Activated CD4-positive, alpha-beta T cell treated with anti-CD3 and anti-CD28 coated beads for 36 hours (primary cell): ENCODE data around the gene CACNA1C. TPM values are rescaled to one million over a fixed set of nuclear protein-coding genes. Genes with fewer than 3 reads are reported as not detected.

Experiments
- ATAC-seq: fragments of 200-7000 bp; cut with Tn5 transposase; one replicate; pipeline ENCODE4 v1.10.0; 2021; ENCODE audit warnings: mild to moderate bottlenecking, moderate library complexity
- CTCF ChIA-PET: fragments of 350-600 bp; sonication (Branson Sonifier 250); formaldehyde crosslinking; loops from one replicate; lab custom pipeline; 2021; ENCODE audit warnings: antibody characterized with exemption; lab: Charles Lee
- POLR2A ChIA-PET: fragments of 350-600 bp; sonication (Branson Sonifier 250); formaldehyde crosslinking; loops from one replicate; lab custom pipeline; 2021; ENCODE audit warnings: antibody characterized with exemption, inconsistent platforms; lab: Charles Lee
- DNase-seq: peaks from one replicate; pipeline ENCODE4 v3.0.0-alpha.2; 2020
- H3K27ac Mint-ChIP-seq: one replicate; pipeline ENCODE4 v1.8.0; 2021; ENCODE audit warnings: mixed read lengths
- H3K27me3 Mint-ChIP-seq: one replicate; pipeline ENCODE4 v1.8.0; 2021; ENCODE audit warnings: mixed read lengths
- H3K36me3 Mint-ChIP-seq: one replicate; pipeline ENCODE4 v1.8.0; 2021; ENCODE audit warnings: low read depth, mixed read lengths
- H3K4me1 Mint-ChIP-seq: one replicate; pipeline ENCODE4 v1.8.0; 2021; ENCODE audit warnings: mixed read lengths
- H3K4me3 Mint-ChIP-seq: one replicate; pipeline ENCODE4 v1.8.0; 2021; ENCODE audit warnings: mild to moderate bottlenecking, moderate library complexity, mixed read lengths
- H3K9me3 Mint-ChIP-seq: one replicate; pipeline ENCODE4 v1.8.0; 2021; ENCODE audit warnings: low read depth, mixed read lengths
- intact Hi-C, 2 experiments: fragments of 100-400 bp; cut with DNase I in 1 of 2; cut with micrococcal nuclease in 1 of 2; formaldehyde crosslinking; loops; one replicate each; pipeline versions ENCODE4 v1.14.2 to v1.15.1; 2022 to 2024; cut with DNase I, micrococcal nuclease
- total RNA-seq, 2 experiments: library from RNA; stranded (reverse); gene quantifications; one replicate each; pipeline ENCODE4 v1.2.3, GENCODE V29; 2021

The CACNA1C gene
- total RNA-seq, 2 experiments from 2014 or later: 0.11 TPM

DNA sequence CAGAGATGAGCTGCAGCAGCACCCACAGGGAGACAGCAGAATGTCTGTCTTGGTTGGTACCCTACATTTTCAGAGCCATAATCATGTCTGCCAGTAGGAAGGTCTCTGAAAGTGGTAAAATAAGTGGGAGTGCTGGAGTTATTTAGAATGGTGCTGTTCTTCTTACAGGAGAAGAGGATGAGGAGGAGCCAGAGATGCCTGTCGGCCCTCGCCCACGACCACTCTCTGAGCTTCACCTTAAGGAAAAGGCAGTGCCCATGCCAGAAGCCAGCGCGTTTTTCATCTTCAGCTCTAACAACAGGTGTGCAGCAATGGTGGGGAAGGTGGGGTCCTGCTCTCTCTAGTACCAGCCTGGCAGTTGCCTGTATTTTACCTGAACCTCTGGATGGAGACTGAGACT, 540.3 kb downstream of the CACNA1C start:
- Mint-ChIP-seq H3K9me3 (peaks cover 7% of the 10 kb centered on the region), H3K36me3 (no peaks in the 10 kb centered on the region), H3K27me3 (peaks cover 4% of the 10 kb centered on the region), H3K27ac (no peak overlapping the region), H3K4me1 (no peaks in the 10 kb centered on the region), H3K4me3 (no peak overlapping the region)
- DNase-seq (no peak), ATAC-seq (no peak)
- CTCF ChIA-PET: interaction anchor here (0.6 to 1.4 kb wide), 2 partner anchors 10 to 33 kb away, joined by 3 to 4 read pairs; no protein-coding TSS in a partner anchor
- intact Hi-C loops: no loop called here
- POLR2A ChIA-PET: no interaction called here

DNA sequence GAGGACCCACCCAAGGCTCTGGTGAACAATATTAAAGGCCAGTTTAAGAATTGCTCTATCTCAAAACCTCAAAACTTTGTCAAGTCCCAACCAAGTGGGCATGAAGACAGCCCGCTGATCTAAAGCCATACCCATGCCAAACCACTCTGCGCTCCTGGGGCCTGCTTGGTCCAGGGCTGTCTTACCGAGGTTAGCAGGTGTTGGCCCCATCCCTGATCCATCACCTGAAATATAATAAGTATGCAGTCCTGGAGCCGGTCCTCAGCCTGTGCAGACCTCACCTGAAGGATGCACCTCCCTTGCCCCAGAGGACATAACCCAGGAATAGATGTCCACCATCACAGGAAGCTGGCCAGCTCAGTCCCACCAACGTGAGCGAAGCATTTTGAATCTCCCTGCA, 543.7 kb downstream of the CACNA1C start:
- ATAC-seq: no peak

DNA sequence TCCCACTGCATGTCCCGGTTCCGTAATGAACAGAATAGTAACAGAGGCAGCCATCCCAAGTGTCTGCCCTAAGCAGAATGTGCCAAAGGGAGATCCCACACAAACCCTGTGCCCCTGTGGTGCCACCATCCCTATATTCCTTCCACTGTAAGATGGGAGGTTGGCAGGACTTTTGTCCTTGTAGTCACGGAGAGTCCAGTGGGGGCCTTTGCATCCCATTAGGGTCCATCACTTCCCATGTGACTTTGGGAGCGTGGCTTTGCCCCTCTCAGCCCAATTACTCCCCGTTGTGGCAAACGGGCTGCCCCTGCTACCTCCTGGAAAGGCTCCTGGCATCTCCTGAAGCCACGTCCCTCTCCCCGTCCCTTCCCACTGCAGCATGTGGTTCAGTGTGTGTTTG, 552.5 kb downstream of the CACNA1C start:
- no peak overlapping the region for H3K27ac Mint-ChIP-seq
- no peaks in the 10 kb centered on the region for H3K36me3 Mint-ChIP-seq
- CTCF ChIA-PET: no interaction called here
- DNase-seq (no peak), ATAC-seq (no peak)
- no peak overlapping the region for H3K4me3 Mint-ChIP-seq
- no peaks in the 10 kb centered on the region for H3K4me1 Mint-ChIP-seq
- POLR2A ChIA-PET: interaction anchor here (0.6 kb wide), 1 partner anchor 85 kb away, joined by 3 read pairs; no protein-coding TSS in a partner anchor
- no peaks in the 10 kb centered on the region for H3K9me3 Mint-ChIP-seq
- peaks cover 12% of the 10 kb centered on the region for H3K27me3 Mint-ChIP-seq
- intact Hi-C loops: no loop called here

More for the DNA sequence above, 543.7 kb downstream of the CACNA1C start:
- no peak for DNase-seq
- Mint-ChIP-seq H3K9me3 (peaks cover 7% of the 10 kb centered on the region), H3K4me1 (no peaks in the 10 kb centered on the region), H3K27me3 (no peaks in the 10 kb centered on the region), H3K36me3 (no peaks in the 10 kb centered on the region), H3K27ac (no peak overlapping the region), H3K4me3 (no peak overlapping the region)
- ChIA-PET POLR2A (no interaction called here), CTCF (no interaction called here)
- intact Hi-C loops: no loop called here

- Mint-ChIP-seq H3K27me3 (peaks cover 21% of the 10 kb centered on the region), H3K9me3 (no peaks in the 10 kb centered on the region), H3K4me3 (no peak overlapping the region), H3K36me3 (no peaks in the 10 kb centered on the region), H3K4me1 (no peaks in the 10 kb centered on the region), H3K27ac (no peak overlapping the region)
- DNase-seq (no peak), ATAC-seq (no peak)
- ChIA-PET POLR2A (no interaction called here), CTCF (interaction anchor here (0.7 kb wide), 1 partner anchor 1483 kb away, joined by 3 read pairs; no protein-coding TSS in a partner anchor)
- intact Hi-C loops: no loop called here
These were observed 553.6 kb downstream of the CACNA1C start for GRCh38 chr12:2606186-2606910.

GRCh38 chr12:2607881-2608607, 555.3 kb downstream of the CACNA1C start:
- Mint-ChIP-seq H3K36me3 (no peaks in the 10 kb centered on the region), H3K4me1 (peaks cover 1% of the 10 kb centered on the region), H3K4me3 (no peak overlapping the region), H3K9me3 (no peaks in the 10 kb centered on the region), H3K27ac (no peak overlapping the region), H3K27me3 (peaks cover 25% of the 10 kb centered on the region)
- CTCF ChIA-PET: no interaction called here
- intact Hi-C loops: no loop called here
- ATAC-seq (no peak), DNase-seq (no peak)
- POLR2A ChIA-PET: no interaction called here

- H3K9me3 Mint-ChIP-seq: no peaks in the 10 kb centered on the region
- ChIA-PET POLR2A (no interaction called here), CTCF (no interaction called here)
- no peaks in the 10 kb centered on the region for H3K36me3 Mint-ChIP-seq
- no peak for ATAC-seq
- intact Hi-C loops: no loop called here
- DNase-seq: no peak
- no peak overlapping the region for H3K27ac Mint-ChIP-seq
- peaks cover 25% of the 10 kb centered on the region for H3K27me3 Mint-ChIP-seq
- H3K4me1 Mint-ChIP-seq: peaks cover 6% of the 10 kb centered on the region
- no peak overlapping the region for H3K4me3 Mint-ChIP-seq
These were observed 555.8 kb downstream of the CACNA1C start for GRCh38 chr12:2608608-2608945.

- H3K9me3 Mint-ChIP-seq: no peaks in the 10 kb centered on the region
- peaks cover 25% of the 10 kb centered on the region for H3K27me3 Mint-ChIP-seq
- no peaks in the 10 kb centered on the region for H3K36me3 Mint-ChIP-seq
- ChIA-PET CTCF (no interaction called here), POLR2A (no interaction called here)
- intact Hi-C loops: no loop called here
- no peak overlapping the region for H3K27ac Mint-ChIP-seq
- DNase-seq: no peak
- ATAC-seq: no peak
- no peak overlapping the region for H3K4me3 Mint-ChIP-seq
- peaks cover 10% of the 10 kb centered on the region for H3K4me1 Mint-ChIP-seq
These were observed 556.2 kb downstream of the CACNA1C start for GRCh38 chr12:2609020-2609419.

- POLR2A ChIA-PET: no interaction called here
- Mint-ChIP-seq H3K4me3 (no peak overlapping the region), H3K27me3 (peaks cover 29% of the 10 kb centered on the region), H3K4me1 (peaks cover 13% of the 10 kb centered on the region), H3K36me3 (no peaks in the 10 kb centered on the region), H3K9me3 (no peaks in the 10 kb centered on the region), H3K27ac (no peak overlapping the region)
- no peak for ATAC-seq
- intact Hi-C loops: no loop called here
- no peak for DNase-seq
- CTCF ChIA-PET: interaction anchor here (0.6 kb wide), 1 partner anchor 80 kb away, joined by 4 read pairs; no protein-coding TSS in a partner anchor
These were observed 557.6 kb downstream of the CACNA1C start for GRCh38 chr12:2610358-2610757.

DNA sequence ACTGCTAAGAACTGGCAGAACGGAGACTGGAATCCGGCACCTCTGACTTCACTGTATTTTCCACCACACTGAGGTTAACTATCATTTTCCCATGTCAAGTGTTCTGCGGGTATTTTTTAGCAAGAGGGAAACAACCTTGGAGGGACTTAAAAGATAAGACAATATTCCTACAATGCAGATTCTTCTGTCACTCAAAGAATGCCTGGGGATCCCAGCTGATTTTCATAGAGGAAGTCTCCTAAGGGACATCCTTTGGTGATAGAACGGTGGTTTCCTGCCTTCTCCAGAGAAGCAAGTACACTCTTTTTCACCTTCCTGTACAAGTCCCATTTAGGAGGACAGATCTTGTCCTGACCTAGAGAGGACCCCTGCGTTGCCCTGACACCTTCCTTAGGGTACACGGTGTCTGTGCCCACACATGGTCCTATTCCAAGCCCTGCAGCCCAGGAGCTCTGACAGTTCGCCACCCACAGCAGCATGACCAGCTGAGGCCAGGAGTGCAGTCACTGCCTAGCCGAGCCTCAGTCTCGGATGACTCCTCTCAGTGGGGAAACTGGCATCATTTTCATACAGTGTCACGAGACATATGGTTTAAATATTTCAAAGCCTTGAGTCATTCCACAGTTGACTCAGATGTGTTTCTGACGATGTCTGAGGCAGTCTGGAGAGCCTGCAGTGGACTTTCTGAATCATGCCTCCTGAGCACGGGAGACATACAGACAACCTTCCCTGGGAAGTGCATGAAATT, 560.7 kb downstream of the CACNA1C start:
- no peak overlapping the region for H3K4me3 Mint-ChIP-seq
- peaks cover 13% of the 10 kb centered on the region for H3K4me1 Mint-ChIP-seq
- no peaks in the 10 kb centered on the region for H3K36me3 Mint-ChIP-seq
- DNase-seq (peak; percentile 78), ATAC-seq (peak; percentile 99)
- no peak overlapping the region for H3K27ac Mint-ChIP-seq
- POLR2A ChIA-PET: no interaction called here
- H3K9me3 Mint-ChIP-seq: no peaks in the 10 kb centered on the region
- CTCF ChIA-PET: no interaction called here
- H3K27me3 Mint-ChIP-seq: peaks cover 36% of the 10 kb centered on the region
- intact Hi-C loops: loop anchor here in 1 of 2 experiments (1.0 to 2.0 kb wide), 5 partner anchors 27 to 226 kb away; no protein-coding TSS in a partner anchor

- no peak for ATAC-seq
- Mint-ChIP-seq H3K36me3 (no peaks in the 10 kb centered on the region), H3K27me3 (peaks cover 31% of the 10 kb centered on the region), H3K4me1 (peaks cover 13% of the 10 kb centered on the region), H3K27ac (no peak overlapping the region), H3K9me3 (no peaks in the 10 kb centered on the region), H3K4me3 (no peak overlapping the region)
- intact Hi-C loops: loop anchor here in 1 of 2 experiments (2.0 kb wide), 1 partner anchor 68 kb away; no protein-coding TSS in a partner anchor
- ChIA-PET CTCF (no interaction called here), POLR2A (no interaction called here)
- DNase-seq: no peak
These were observed 561.6 kb downstream of the CACNA1C start for GRCh38 chr12:2614341-2614740.

GRCh38 chr12:2615665-2616402, 563.0 kb downstream of the CACNA1C start:
- ATAC-seq: no peak
- POLR2A ChIA-PET: no interaction called here
- CTCF ChIA-PET: no interaction called here
- intact Hi-C loops: loop anchor here in 1 of 2 experiments (2.0 kb wide), 1 partner anchor 67 kb away; no protein-coding TSS in a partner anchor
- Mint-ChIP-seq H3K4me1 (peaks cover 13% of the 10 kb centered on the region), H3K36me3 (no peaks in the 10 kb centered on the region), H3K27ac (no peak overlapping the region), H3K9me3 (no peaks in the 10 kb centered on the region), H3K27me3 (peaks cover 22% of the 10 kb centered on the region), H3K4me3 (no peak overlapping the region)
- DNase-seq: peak; percentile 11
